Panc1 (cell line): Measurements from ENCODE around the gene CA10. TPM values are rescaled to one million over a fixed set of nuclear protein-coding genes. Genes with fewer than 3 reads are reported as not detected.

Experiments
- ATAC-seq: fragments of 200-7000 bp; cut with Tn5 transposase; 2 replicates; pipeline ENCODE4 v1.9.1; 2020; ENCODE audit warnings: mild to moderate bottlenecking, moderate library complexity
- BruUV-seq: library from RNA; stranded (reverse); fragments of 400-500 nt; replicated peaks from 2 replicates; lab custom pipeline; 2021; lab: Mats Ljungman, UMichigan
- CTCF ChIA-PET: fragments of 300-600 bp; sonication (Branson Sonifier 250); formaldehyde crosslinking; loops from one replicate; lab custom pipeline; 2022; ENCODE audit warnings: antibody characterized with exemption; lab: Charles Lee
- POLR2A ChIA-PET: fragments of 300-600 bp; sonication (Branson Sonifier 250); formaldehyde crosslinking; loops from one replicate; lab custom pipeline; 2022; ENCODE audit warnings: antibody characterized with exemption; lab: Charles Lee
- DNase-seq: peaks from one replicate; pipeline ENCODE4 v3.0.0-alpha.2; 2010; ENCODE audit warnings: low read depth, low spot score
- H3K27ac ChIP-seq: 2 replicates; pipeline ENCODE4 v1.5.1; 2011; ENCODE audit warnings: mild to moderate bottlenecking, low read length, inconsistent platforms
- H3K27me3 ChIP-seq: fragments of 200-500 bp; sonication (Bioruptor generic); 2 replicates; pipeline ENCODE4 v1.6.0; 2014; ENCODE audit warnings: low read length, inconsistent platforms; ENCODE audit not compliant: control insufficient read depth, insufficient read depth
- H3K36me3 ChIP-seq: fragments of 200-500 bp; sonication (Bioruptor generic); 2 replicates; pipeline ENCODE4 v1.5.1; 2014; ENCODE audit warnings: inconsistent platforms, mild to moderate bottlenecking, low read length, moderate library complexity; ENCODE audit not compliant: control insufficient read depth, insufficient read depth
- H3K4me1 ChIP-seq: 2 replicates; pipeline ENCODE4 v1.5.1; 2011; ENCODE audit warnings: inconsistent platforms, mild to moderate bottlenecking, low read length, moderate library complexity; ENCODE audit not compliant: control insufficient read depth, insufficient read depth
- H3K4me3 ChIP-seq, 2 experiments: 2 replicates each; pipeline ENCODE4 v1.5.1; 2011 to 2012; ENCODE audit warnings: low read depth in 2 of 2, low read length in 2 of 2, mild to moderate bottlenecking in 2 of 2, inconsistent platforms in 1 of 2, moderate library complexity in 1 of 2
- H3K9me3 ChIP-seq: fragments of 200-500 bp; sonication (Bioruptor generic); 2 replicates; pipeline ENCODE4 v1.5.1; 2014; ENCODE audit warnings: low read depth, mild to moderate bottlenecking, inconsistent platforms, low read length, moderate library complexity; ENCODE audit not compliant: control insufficient read depth, insufficient read depth
- POLR2AphosphoS5 ChIP-seq: IDR thresholded peaks from 2 replicates; pipeline ENCODE4 v1.6.1; 2012; ENCODE audit warnings: mild to moderate bottlenecking, low read depth, low read length, moderate library complexity
- SIN3A ChIP-seq: IDR thresholded peaks from 2 replicates; pipeline ENCODE4 v1.6.1; 2012; ENCODE audit warnings: low read depth, mild to moderate bottlenecking, low read length, moderate library complexity, borderline replicate concordance; ENCODE audit not compliant: insufficient read depth
- TCF7L2 ChIP-seq: IDR thresholded peaks from 2 replicates; pipeline ENCODE4 v1.6.1; 2011; ENCODE audit warnings: mild to moderate bottlenecking, low read depth, low read length, inconsistent platforms
- in situ Hi-C: cut with HindIII; loops from 2 replicates; pipeline ENCODE4 v1.10.0; 2016; ENCODE audit warnings: low sequenced_read_pairs, low pct_unique_long_range_greater_than_20kb
- intact Hi-C: fragments of 100-400 bp; cut with micrococcal nuclease; formaldehyde crosslinking; loops from one replicate; pipeline ENCODE4 v1.10.0; 2022; ENCODE audit not compliant: unreplicated experiment
- total RNA-seq: library from RNA; stranded (reverse); gene quantifications from one replicate; pipeline ENCODE4 v1.2.1, GENCODE V29; 2021; ENCODE audit not compliant: unreplicated experiment
- TF ChIP-seq, protein P1 (sequence below): fragments of 450-650 bp; IDR thresholded peaks from 2 replicates; pipeline ENCODE4 v1.5.1; 2017; ENCODE audit warnings: mild to moderate bottlenecking
- TF ChIP-seq, protein P2 (sequence below), 2 experiments: IDR thresholded peaks; 2 replicates each; pipeline ENCODE4 v1.6.1; 2011 to 2012; ENCODE audit warnings: low read depth in 2 of 2, control low read depth in 1 of 2, low read length in 1 of 2, mild to moderate bottlenecking in 1 of 2, moderate library complexity in 1 of 2; ENCODE audit not compliant: insufficient read depth in 1 of 2

Gene CA10
- total RNA-seq, 1 experiment from 2014 or later = not detected

DNA sequence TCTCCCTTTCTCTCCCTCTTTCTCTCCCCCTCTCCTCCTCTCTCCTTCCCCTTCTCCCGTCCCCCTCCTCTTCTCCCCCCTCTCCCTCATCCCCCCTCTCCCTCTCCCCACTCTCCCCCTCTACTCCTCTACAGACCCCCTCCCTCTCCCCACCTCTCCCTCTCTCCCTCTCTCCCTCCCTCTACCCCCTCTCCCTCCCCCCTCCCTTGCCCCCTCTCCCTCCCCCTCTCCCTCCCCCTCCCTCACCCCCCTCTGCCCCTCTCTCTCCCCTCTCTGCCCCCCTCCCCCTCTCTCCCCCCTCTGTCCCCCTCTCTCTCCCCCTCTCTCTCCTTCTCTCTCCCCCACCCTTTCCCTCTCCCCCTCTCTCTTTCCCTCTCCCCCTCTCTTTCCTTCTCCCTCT is 545.3 kb downstream of the CA10 start:
- no peak overlapping the region for H3K27ac ChIP-seq
- ChIA-PET POLR2A (no interaction called here), CTCF (no interaction called here)
- H3K9me3 ChIP-seq = no peaks in the 10 kb centered on the region
- no peak for TF ChIP-seq SIN3A
- no peak for TF ChIP-seq TCF7L2
- TF ChIP-seq, protein P1, sequence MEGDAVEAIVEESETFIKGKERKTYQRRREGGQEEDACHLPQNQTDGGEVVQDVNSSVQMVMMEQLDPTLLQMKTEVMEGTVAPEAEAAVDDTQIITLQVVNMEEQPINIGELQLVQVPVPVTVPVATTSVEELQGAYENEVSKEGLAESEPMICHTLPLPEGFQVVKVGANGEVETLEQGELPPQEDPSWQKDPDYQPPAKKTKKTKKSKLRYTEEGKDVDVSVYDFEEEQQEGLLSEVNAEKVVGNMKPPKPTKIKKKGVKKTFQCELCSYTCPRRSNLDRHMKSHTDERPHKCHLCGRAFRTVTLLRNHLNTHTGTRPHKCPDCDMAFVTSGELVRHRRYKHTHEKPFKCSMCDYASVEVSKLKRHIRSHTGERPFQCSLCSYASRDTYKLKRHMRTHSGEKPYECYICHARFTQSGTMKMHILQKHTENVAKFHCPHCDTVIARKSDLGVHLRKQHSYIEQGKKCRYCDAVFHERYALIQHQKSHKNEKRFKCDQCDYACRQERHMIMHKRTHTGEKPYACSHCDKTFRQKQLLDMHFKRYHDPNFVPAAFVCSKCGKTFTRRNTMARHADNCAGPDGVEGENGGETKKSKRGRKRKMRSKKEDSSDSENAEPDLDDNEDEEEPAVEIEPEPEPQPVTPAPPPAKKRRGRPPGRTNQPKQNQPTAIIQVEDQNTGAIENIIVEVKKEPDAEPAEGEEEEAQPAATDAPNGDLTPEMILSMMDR = no peak
- TF ChIP-seq POLR2AphosphoS5 = no peak
- TF ChIP-seq, protein P2, sequence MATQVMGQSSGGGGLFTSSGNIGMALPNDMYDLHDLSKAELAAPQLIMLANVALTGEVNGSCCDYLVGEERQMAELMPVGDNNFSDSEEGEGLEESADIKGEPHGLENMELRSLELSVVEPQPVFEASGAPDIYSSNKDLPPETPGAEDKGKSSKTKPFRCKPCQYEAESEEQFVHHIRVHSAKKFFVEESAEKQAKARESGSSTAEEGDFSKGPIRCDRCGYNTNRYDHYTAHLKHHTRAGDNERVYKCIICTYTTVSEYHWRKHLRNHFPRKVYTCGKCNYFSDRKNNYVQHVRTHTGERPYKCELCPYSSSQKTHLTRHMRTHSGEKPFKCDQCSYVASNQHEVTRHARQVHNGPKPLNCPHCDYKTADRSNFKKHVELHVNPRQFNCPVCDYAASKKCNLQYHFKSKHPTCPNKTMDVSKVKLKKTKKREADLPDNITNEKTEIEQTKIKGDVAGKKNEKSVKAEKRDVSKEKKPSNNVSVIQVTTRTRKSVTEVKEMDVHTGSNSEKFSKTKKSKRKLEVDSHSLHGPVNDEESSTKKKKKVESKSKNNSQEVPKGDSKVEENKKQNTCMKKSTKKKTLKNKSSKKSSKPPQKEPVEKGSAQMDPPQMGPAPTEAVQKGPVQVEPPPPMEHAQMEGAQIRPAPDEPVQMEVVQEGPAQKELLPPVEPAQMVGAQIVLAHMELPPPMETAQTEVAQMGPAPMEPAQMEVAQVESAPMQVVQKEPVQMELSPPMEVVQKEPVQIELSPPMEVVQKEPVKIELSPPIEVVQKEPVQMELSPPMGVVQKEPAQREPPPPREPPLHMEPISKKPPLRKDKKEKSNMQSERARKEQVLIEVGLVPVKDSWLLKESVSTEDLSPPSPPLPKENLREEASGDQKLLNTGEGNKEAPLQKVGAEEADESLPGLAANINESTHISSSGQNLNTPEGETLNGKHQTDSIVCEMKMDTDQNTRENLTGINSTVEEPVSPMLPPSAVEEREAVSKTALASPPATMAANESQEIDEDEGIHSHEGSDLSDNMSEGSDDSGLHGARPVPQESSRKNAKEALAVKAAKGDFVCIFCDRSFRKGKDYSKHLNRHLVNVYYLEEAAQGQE (IDR thresholded peaks at IDR 0.05; ENCODE audit: insufficient read depth in 1 of 2, low read depth in 2 of 2, low read length in 1 of 2) = no peak
- no TSS peak for BruUV-seq
- H3K4me1 ChIP-seq = no peaks in the 10 kb centered on the region
- no peak for ATAC-seq
- no peaks in the 10 kb centered on the region for H3K27me3 ChIP-seq
- in situ Hi-C loops = no loop called here
- no peaks in the 10 kb centered on the region for H3K36me3 ChIP-seq
- intact Hi-C loops = no loop called here
- H3K4me3 ChIP-seq = no peak overlapping the region
- no peak for DNase-seq

DNA sequence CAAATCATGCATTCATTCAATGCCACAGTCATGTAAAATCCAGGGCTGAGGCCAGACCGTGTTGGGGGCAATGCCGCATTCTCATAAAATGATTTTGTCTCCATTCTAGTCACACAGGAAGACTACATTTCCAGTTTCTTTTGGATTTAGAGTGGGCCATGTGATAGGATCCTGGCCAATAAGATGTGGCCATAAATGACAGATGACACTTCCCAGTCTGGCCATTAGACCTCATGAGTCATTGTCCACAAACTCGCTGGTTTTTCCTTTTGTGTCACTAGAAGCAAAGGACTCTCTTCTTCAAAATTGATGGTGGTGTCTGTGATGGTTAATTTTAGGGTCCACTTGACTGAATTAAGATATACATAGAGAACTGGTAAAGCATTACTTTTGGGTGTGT is 545.8 kb downstream of the CA10 start:
- no TSS peak for BruUV-seq
- ChIA-PET CTCF (no interaction called here), POLR2A (no interaction called here)
- H3K4me1 ChIP-seq = no peaks in the 10 kb centered on the region
- DNase-seq (no peak), ATAC-seq (no peak)
- H3K36me3 ChIP-seq = no peaks in the 10 kb centered on the region
- no peaks in the 10 kb centered on the region for H3K27me3 ChIP-seq
- TF ChIP-seq, protein P1 = no peak
- TF ChIP-seq TCF7L2 (no peak), POLR2AphosphoS5 (no peak), SIN3A (no peak)
- TF ChIP-seq, protein P2 (IDR thresholded peaks at IDR 0.05; ENCODE audit: insufficient read depth in 1 of 2, low read depth in 2 of 2, low read length in 1 of 2) = no peak
- no peaks in the 10 kb centered on the region for H3K9me3 ChIP-seq
- H3K4me3 ChIP-seq = no peak overlapping the region
- H3K27ac ChIP-seq = no peak overlapping the region
- intact Hi-C loops = no loop called here
- in situ Hi-C loops = no loop called here
